Neural cell (in vitro differentiated cells): ENCODE results near the gene ME3. TPM values are rescaled to one million over a fixed set of nuclear protein-coding genes. Genes with fewer than 3 reads are reported as not detected.

Experiments used
- H2AFZ ChIP-seq: fragments of 200-600, 300-800 bp; sonication (generic), shearing (Covaris generic); 2 replicates; pipeline ENCODE4 v1.6.0; 2014; ENCODE audit warnings: low read depth, mild to moderate bottlenecking, antibody characterized with exemption, low read length, moderate library complexity
- H3F3A ChIP-seq: fragments of 200-600 bp; shearing (Covaris generic); 2 replicates; pipeline ENCODE4 v1.6.1; 2016; ENCODE audit warnings: mild to moderate bottlenecking, moderate library complexity, mixed read lengths, antibody characterized with exemption, low read length; ENCODE audit not compliant: insufficient read depth, poor library complexity, severe bottlenecking
- H3K27ac ChIP-seq: fragments of 200-600, 300-800 bp; sonication (generic), shearing (Covaris generic); 2 replicates; pipeline ENCODE4 v1.5.1; 2014; ENCODE audit warnings: mild to moderate bottlenecking, low read length, moderate library complexity
- H3K27me3 ChIP-seq: fragments of 300-800, 200-600 bp; sonication (generic), shearing (Covaris generic); 2 replicates; pipeline ENCODE4 v1.6.0; 2014; ENCODE audit warnings: mild to moderate bottlenecking, low read depth, low read length, moderate library complexity; ENCODE audit not compliant: insufficient read depth
- H3K36me3 ChIP-seq: fragments of 300-800, 200-600 bp; sonication (generic), shearing (Covaris generic); 2 replicates; pipeline ENCODE4 v1.5.1; 2014; ENCODE audit warnings: mild to moderate bottlenecking, antibody characterized with exemption, low read length, moderate library complexity; ENCODE audit not compliant: insufficient read depth
- H3K4me2 ChIP-seq: fragments of 300-800, 200-600 bp; sonication (generic), shearing (Covaris generic); 2 replicates; pipeline ENCODE4 v1.6.0; 2014; ENCODE audit warnings: mild to moderate bottlenecking, low read length
- H3K4me3 ChIP-seq: fragments of 300-800, 200-600 bp; sonication (generic), shearing (Covaris generic); 2 replicates; pipeline ENCODE4 v1.5.1; 2014; ENCODE audit warnings: mild to moderate bottlenecking, low read length, moderate library complexity
- H3K79me2 ChIP-seq: fragments of 200-600 bp; shearing (Covaris generic); replicated peaks from 2 replicates; pipeline ENCODE4 v1.6.0; 2014; ENCODE audit warnings: mild to moderate bottlenecking, low read length, moderate library complexity; ENCODE audit not compliant: insufficient read depth
- H3K9ac ChIP-seq: fragments of 300-800, 200-600 bp; sonication (generic), shearing (Covaris generic); 2 replicates; pipeline ENCODE4 v1.6.1; 2016; ENCODE audit warnings: mild to moderate bottlenecking, low read length, mixed read lengths
- H3K9me2 ChIP-seq: fragments of 200-600 bp; shearing (Covaris generic); 2 replicates; pipeline ENCODE4 v1.6.1; 2016; ENCODE audit warnings: mild to moderate bottlenecking, low read length, mixed read lengths; ENCODE audit not compliant: insufficient read depth
- H3K9me3 ChIP-seq: fragments of 200-600, 300-800 bp; sonication (generic), shearing (Covaris generic); 2 replicates; pipeline ENCODE4 v1.6.1; 2016; ENCODE audit warnings: mild to moderate bottlenecking, mixed run types, low read length, moderate library complexity, mixed read lengths
- H4K20me1 ChIP-seq: fragments of 200-600 bp; shearing (Covaris generic); 2 replicates; pipeline ENCODE4 v1.6.1; 2016; ENCODE audit warnings: mild to moderate bottlenecking, mixed run types; ENCODE audit not compliant: insufficient read depth
- EP300 ChIP-seq: fragments of 450-650 bp; conservative IDR thresholded peaks from 2 replicates; pipeline ENCODE4 v1.6.1; 2014; ENCODE audit warnings: antibody characterized with exemption, mild to moderate bottlenecking, moderate library complexity; ENCODE audit not compliant: poor library complexity, severe bottlenecking
- EZH2 ChIP-seq: fragments of 200-600, 300-800 bp; shearing (Covaris generic), sonication (generic); IDR thresholded peaks from 2 replicates; pipeline ENCODE4 v1.6.1; 2014; ENCODE audit warnings: antibody characterized with exemption, low read length, borderline replicate concordance, mild to moderate bottlenecking; ENCODE audit not compliant: insufficient read depth, poor library complexity, severe bottlenecking
- MXI1 ChIP-seq: fragments of 450-650 bp; conservative IDR thresholded peaks from 2 replicates; pipeline ENCODE4 v1.6.1; 2014; ENCODE audit warnings: antibody characterized with exemption, mild to moderate bottlenecking; ENCODE audit not compliant: poor library complexity, severe bottlenecking
- POLR2AphosphoS5 ChIP-seq: IDR thresholded peaks from 2 replicates; pipeline ENCODE4 v1.6.1; 2012
- RAD21 ChIP-seq: fragments of 450-650 bp; conservative IDR thresholded peaks from 2 replicates; pipeline ENCODE4 v1.6.1; 2014; ENCODE audit warnings: antibody characterized with exemption, mild to moderate bottlenecking, moderate library complexity
- SMC3 ChIP-seq: fragments of 450-650 bp; conservative IDR thresholded peaks from 2 replicates; pipeline ENCODE4 v1.6.1; 2014; ENCODE audit warnings: antibody characterized with exemption, mild to moderate bottlenecking, moderate library complexity; ENCODE audit not compliant: poor library complexity
- TAF1 ChIP-seq: IDR thresholded peaks from 2 replicates; pipeline ENCODE4 v1.6.1; 2012; ENCODE audit warnings: low read depth
- polyA plus RNA-seq: library from polyadenylated mRNA; depleted of rRNA; stranded (reverse); fragments of >200 nt; gene quantifications from 2 replicates; pipeline ENCODE4 v1.2.3, GENCODE V29; 2014
- TF ChIP-seq, protein P1 (sequence below): fragments of 450-650 bp; IDR thresholded peaks from 2 replicates; pipeline ENCODE4 v1.5.1; 2014; ENCODE audit warnings: antibody characterized with exemption, mild to moderate bottlenecking, moderate library complexity; ENCODE audit not compliant: poor library complexity, severe bottlenecking
- TF ChIP-seq, protein P2 (sequence below): IDR thresholded peaks from 2 replicates; pipeline ENCODE4 v1.6.1; 2012; ENCODE audit warnings: borderline replicate concordance

ME3 gene
- polyA plus RNA-seq, 1 donor from 2014 or later = 2.1 TPM

DNA sequence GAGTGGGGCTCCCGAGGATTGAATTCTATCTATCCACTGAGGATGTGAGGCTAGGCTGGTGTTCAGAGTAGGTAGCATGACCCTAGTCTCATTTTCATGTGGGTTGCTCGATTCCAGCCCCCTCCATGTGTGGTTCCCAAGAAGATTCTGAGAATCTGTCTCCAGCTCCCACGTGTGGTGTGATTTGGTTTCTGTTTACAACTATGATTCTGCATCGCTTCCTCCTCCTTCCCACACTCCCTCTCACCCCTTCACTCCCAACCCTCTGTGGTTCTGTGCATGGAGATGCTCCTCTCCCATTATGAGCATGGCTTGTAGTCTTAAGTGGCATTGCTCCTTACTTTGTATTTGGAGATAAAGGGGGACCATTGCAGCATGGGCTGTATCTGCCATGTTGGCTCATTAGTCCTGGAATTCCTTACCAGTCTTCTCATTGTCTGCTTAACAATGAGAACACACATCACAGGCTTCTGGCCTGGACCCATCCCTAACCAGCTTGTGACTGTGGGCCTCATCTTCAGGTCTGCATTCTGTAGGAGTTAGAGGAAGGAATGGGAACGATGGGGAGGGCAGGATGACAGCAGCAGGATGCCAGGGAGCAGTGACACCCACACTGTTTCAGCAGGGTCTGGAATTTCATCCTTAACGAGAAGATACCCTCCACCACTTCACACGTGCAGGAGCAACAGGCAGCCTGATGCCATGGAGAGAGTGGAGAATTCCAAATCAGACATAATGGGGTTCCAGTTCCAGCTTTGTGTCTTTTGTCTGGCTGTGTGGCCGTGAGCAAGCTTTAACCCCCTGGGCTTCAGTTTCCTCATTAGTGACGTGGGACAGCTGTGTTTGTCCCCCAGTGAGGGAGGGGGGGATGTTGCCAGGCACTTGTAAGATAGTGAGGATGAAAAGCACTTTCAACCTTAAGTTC is 211.7 kb downstream of the ME3 start:
- H2AFZ ChIP-seq = no peak overlapping the region
- TF ChIP-seq EP300 (no peak), EZH2 (no peak), RAD21 (no peak), TAF1 (no peak), SMC3 (no peak), POLR2AphosphoS5 (no peak), MXI1 (no peak)
- TF ChIP-seq, protein P1, sequence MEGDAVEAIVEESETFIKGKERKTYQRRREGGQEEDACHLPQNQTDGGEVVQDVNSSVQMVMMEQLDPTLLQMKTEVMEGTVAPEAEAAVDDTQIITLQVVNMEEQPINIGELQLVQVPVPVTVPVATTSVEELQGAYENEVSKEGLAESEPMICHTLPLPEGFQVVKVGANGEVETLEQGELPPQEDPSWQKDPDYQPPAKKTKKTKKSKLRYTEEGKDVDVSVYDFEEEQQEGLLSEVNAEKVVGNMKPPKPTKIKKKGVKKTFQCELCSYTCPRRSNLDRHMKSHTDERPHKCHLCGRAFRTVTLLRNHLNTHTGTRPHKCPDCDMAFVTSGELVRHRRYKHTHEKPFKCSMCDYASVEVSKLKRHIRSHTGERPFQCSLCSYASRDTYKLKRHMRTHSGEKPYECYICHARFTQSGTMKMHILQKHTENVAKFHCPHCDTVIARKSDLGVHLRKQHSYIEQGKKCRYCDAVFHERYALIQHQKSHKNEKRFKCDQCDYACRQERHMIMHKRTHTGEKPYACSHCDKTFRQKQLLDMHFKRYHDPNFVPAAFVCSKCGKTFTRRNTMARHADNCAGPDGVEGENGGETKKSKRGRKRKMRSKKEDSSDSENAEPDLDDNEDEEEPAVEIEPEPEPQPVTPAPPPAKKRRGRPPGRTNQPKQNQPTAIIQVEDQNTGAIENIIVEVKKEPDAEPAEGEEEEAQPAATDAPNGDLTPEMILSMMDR = no peak
- TF ChIP-seq, protein P2, sequence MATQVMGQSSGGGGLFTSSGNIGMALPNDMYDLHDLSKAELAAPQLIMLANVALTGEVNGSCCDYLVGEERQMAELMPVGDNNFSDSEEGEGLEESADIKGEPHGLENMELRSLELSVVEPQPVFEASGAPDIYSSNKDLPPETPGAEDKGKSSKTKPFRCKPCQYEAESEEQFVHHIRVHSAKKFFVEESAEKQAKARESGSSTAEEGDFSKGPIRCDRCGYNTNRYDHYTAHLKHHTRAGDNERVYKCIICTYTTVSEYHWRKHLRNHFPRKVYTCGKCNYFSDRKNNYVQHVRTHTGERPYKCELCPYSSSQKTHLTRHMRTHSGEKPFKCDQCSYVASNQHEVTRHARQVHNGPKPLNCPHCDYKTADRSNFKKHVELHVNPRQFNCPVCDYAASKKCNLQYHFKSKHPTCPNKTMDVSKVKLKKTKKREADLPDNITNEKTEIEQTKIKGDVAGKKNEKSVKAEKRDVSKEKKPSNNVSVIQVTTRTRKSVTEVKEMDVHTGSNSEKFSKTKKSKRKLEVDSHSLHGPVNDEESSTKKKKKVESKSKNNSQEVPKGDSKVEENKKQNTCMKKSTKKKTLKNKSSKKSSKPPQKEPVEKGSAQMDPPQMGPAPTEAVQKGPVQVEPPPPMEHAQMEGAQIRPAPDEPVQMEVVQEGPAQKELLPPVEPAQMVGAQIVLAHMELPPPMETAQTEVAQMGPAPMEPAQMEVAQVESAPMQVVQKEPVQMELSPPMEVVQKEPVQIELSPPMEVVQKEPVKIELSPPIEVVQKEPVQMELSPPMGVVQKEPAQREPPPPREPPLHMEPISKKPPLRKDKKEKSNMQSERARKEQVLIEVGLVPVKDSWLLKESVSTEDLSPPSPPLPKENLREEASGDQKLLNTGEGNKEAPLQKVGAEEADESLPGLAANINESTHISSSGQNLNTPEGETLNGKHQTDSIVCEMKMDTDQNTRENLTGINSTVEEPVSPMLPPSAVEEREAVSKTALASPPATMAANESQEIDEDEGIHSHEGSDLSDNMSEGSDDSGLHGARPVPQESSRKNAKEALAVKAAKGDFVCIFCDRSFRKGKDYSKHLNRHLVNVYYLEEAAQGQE = no peak
- H3K36me3 ChIP-seq = no peaks in the 10 kb centered on the region
- no peaks in the 10 kb centered on the region for H4K20me1 ChIP-seq
- no peaks in the 10 kb centered on the region for H3K9me3 ChIP-seq
- no peaks in the 10 kb centered on the region for H3K79me2 ChIP-seq
- H3K4me2 ChIP-seq = no peak overlapping the region
- H3K9me2 ChIP-seq = no peaks in the 10 kb centered on the region
- H3K9ac ChIP-seq = no peak overlapping the region
- no peak overlapping the region for H3K4me3 ChIP-seq
- H3F3A ChIP-seq = no peaks in the 10 kb centered on the region
- no peaks in the 10 kb centered on the region for H3K27me3 ChIP-seq
- no peak overlapping the region for H3K27ac ChIP-seq

DNA sequence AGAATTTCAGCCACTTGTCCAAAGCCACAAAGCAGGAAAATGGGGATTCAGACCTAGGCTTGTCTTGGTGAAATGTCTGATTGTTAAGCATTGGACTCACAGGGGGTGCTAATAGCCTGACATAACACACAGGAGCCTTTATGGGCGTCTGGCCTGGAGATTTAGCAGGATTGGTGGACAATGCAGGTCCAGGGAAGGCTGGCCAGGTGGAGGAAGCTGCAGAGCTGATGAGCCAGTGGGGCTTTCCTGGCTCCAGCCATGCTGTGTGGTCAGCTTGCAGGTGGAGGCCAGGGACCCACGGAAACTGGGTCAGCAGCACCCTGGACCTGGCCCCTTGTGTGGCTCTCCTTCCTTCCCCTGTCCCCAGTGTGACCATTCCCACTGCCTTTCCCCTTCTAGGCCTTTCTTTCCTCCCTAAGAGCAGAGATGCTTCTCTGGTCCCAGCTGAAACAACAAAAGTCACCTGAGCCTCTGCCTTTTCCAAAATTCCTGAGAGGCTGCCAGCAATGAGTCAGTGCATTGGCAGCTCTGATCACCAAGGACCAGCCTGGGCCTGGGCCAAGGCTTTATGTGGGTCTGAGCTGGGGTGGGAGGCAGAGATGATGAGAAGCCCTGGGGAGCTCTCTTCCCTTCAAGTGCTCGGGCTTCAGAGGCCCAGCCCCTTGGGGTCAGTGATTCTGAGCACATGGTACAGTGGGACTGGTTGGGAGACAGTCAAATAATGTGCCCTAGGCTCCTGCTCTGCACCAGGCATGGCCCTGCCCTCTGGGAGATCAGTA is 212.5 kb downstream of the ME3 start:
- Histone ChIP-seq H3F3A (no peaks in the 10 kb centered on the region), H3K27ac (no peak overlapping the region), H3K27me3 (no peaks in the 10 kb centered on the region), H4K20me1 (no peaks in the 10 kb centered on the region), H3K9me2 (no peaks in the 10 kb centered on the region), H3K4me2 (no peak overlapping the region), H3K4me3 (no peak overlapping the region), H3K79me2 (no peaks in the 10 kb centered on the region), H2AFZ (no peak overlapping the region), H3K9me3 (no peaks in the 10 kb centered on the region), H3K9ac (no peak overlapping the region), H3K36me3 (no peaks in the 10 kb centered on the region)
- no peak for TF ChIP-seq SMC3
- TF ChIP-seq POLR2AphosphoS5 = no peak
- TF ChIP-seq, protein P2 = no peak
